HepG2 (cell line): Measurements from ENCODE around the gene STBD1. TPM values are rescaled to one million over a fixed set of nuclear protein-coding genes. Genes with fewer than 3 reads are reported as not detected.

ENCODE experiments used
- ARID5B ChIP-seq: IDR thresholded peaks from 2 replicates; pipeline ENCODE4 v1.4.0; 2020; ENCODE audit warnings: mild to moderate bottlenecking, missing genetic modification reagents
- CAMTA2 ChIP-seq: sonication (generic); formaldehyde crosslinking; IDR thresholded peaks from 2 replicates; pipeline ENCODE4 v1.4.0; 2020; ENCODE audit warnings: mild to moderate bottlenecking, missing genetic modification reagents, borderline replicate concordance
- EED ChIP-seq: sonication (generic); formaldehyde crosslinking; IDR thresholded peaks from 2 replicates; pipeline ENCODE4 v1.5.0; 2020; ENCODE audit warnings: mild to moderate bottlenecking, missing genetic modification reagents
- ETV5 ChIP-seq: IDR thresholded peaks from 2 replicates; pipeline ENCODE4 v1.6.1; 2018; ENCODE audit warnings: missing biosample characterization, missing genetic modification reagents, inconsistent platforms, borderline replicate concordance
- FOSL1 ChIP-seq: sonication (generic); formaldehyde crosslinking; IDR thresholded peaks from 2 replicates; pipeline ENCODE4 v1.9.0; 2021; ENCODE audit warnings: missing genetic modification reagents, borderline replicate concordance
- HNF1A ChIP-seq, 2 experiments: sonication (generic) in 1 of 2; formaldehyde crosslinking in 1 of 2; IDR thresholded peaks; 2 replicates each; pipeline versions ENCODE4 v1.4.0 to v1.6.1; 2016 to 2020; ENCODE audit warnings: borderline replicate concordance in 1 of 2, low read depth in 1 of 2, mild to moderate bottlenecking in 1 of 2, missing genetic modification reagents in 1 of 2
- PHF20 ChIP-seq: sonication (generic); formaldehyde crosslinking; IDR thresholded peaks from 2 replicates; pipeline ENCODE4 v1.5.0; 2020; ENCODE audit warnings: mild to moderate bottlenecking, missing genetic modification reagents
- RARG ChIP-seq: sonication (generic); formaldehyde crosslinking; IDR thresholded peaks from 2 replicates; pipeline ENCODE4 v1.4.0; 2020; ENCODE audit warnings: low read depth, mild to moderate bottlenecking, missing genetic modification reagents
- SNAPC5 ChIP-seq: sonication (generic); formaldehyde crosslinking; IDR thresholded peaks from 2 replicates; pipeline ENCODE4 v1.8.1; 2023; ENCODE audit warnings: mild to moderate bottlenecking, missing genetic modification reagents, borderline replicate concordance
- SYNCRIP ChIP-seq: fragments of 200-400 bp; formaldehyde crosslinking; IDR thresholded peaks from 2 replicates; pipeline ENCODE4 v1.6.1; 2018; ENCODE audit warnings: mild to moderate bottlenecking, low read depth, low read length; ENCODE audit not compliant: insufficient read depth
- TBL1XR1 ChIP-seq: fragments of 150-350 bp; IDR thresholded peaks from 2 replicates; pipeline ENCODE4 v1.6.1; 2014; ENCODE audit warnings: borderline replicate concordance, low read length; ENCODE audit not compliant: partially characterized antibody
- TFDP1 ChIP-seq: IDR thresholded peaks from 2 replicates; pipeline ENCODE4 v1.6.1; 2016; ENCODE audit warnings: missing compliant biosample characterization, missing genetic modification reagents, borderline replicate concordance
- TOPORS ChIP-seq: sonication (generic); formaldehyde crosslinking; IDR thresholded peaks from 2 replicates; pipeline ENCODE4 v1.8.0; 2023; ENCODE audit warnings: mild to moderate bottlenecking, missing genetic modification reagents
- ZNF282 ChIP-seq: fragments of 450-650 bp; IDR thresholded peaks from 2 replicates; pipeline ENCODE4 v1.6.1; 2018; ENCODE audit not compliant: partially characterized antibody
- ZNF333 ChIP-seq: sonication (generic); formaldehyde crosslinking; IDR thresholded peaks from 2 replicates; pipeline ENCODE4 v1.4.0; 2020; ENCODE audit warnings: mild to moderate bottlenecking, missing genetic modification reagents, borderline replicate concordance
- ZNF841 ChIP-seq: sonication (generic); formaldehyde crosslinking; IDR thresholded peaks from 2 replicates; pipeline ENCODE4 v1.8.1; 2023; ENCODE audit warnings: missing genetic modification reagents, borderline replicate concordance
- ZSCAN29 ChIP-seq: sonication (generic); formaldehyde crosslinking; conservative IDR thresholded peaks from 2 replicates; pipeline ENCODE4 v1.4.0; 2020; ENCODE audit warnings: mild to moderate bottlenecking, missing genetic modification reagents
- polyA plus RNA-seq, 8 experiments: library from polyadenylated mRNA; depleted of rRNA in 3 of 8; stranded (reverse) in 7 of 8; unstranded in 1 of 8; fragments of >200 nt; fragmentation: Illumina TruSeq in 4 of 8; extraction: Trizol in 4 of 8; gene quantifications; 2 replicates each; pipeline versions ENCODE4 v1.2.1 to v1.2.3, GENCODE V29; 2011 to 2016; ENCODE audit warnings: low read depth in 4 of 8, missing spikeins in 1 of 8, mixed read lengths in 1 of 8; ENCODE audit not compliant: insufficient read depth in 1 of 8
- total RNA-seq, 5 experiments: library from RNA; depleted of rRNA; stranded (reverse); fragments of >200 nt; fragmentation: Illumina TruSeq; extraction: Trizol; gene quantifications; 2 replicates each; pipeline ENCODE4 v1.2.3, GENCODE V29; 2016; ENCODE audit warnings: low read depth in 1 of 5

The STBD1 gene
- total and polyA plus RNA-seq, 2 of the 13 experiments (the other 11 are each of a cell fraction or from before 2014, with no cell fraction given): 2.8 to 4.3 TPM

DNA sequence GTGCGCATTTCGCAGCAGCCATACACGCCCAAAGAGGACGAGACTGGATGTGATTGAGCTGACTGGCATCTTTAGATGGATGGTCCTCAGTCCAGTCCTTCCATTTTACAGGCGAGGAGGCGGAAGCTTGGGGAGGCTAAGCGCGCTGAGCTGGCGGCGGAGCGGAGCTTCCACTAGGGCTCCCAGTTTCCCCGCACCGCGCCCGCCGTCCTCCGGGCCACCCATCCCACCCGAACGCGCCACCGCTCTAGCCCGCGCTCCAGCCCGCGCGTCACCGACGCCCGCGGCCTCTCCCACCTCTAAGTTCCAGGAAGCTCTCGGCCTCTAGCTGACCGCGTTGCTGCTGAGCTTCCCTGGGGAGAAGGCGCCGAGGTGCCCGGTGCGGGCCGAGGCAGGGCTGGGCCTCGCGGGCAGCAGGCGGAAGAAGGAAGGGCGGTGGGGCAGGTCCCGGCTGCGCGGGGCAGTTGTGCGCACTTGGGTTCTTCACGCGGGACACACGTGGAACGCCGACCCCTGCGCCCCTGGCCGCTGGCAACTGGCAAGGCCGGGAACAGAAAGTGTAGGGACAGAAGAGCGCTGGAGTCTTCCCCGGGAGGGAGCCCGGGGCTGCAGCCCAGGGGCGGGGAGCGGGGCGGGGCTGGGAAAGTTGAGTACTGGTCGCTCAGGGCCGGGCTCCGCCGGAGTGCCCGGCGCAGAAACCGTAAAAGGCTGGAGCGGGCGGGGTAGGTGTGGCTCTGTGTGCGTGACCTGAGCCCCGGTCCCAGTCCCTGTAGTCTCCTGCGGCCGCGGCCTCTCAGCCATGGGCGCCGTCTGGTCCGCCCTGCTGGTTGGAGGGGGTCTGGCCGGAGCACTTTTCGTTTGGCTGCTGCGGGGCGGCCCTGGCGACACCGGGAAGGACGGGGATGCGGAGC is at the start of gene STBD1 (continued):
- TF ChIP-seq TFDP1 (CRISPR knock-in tag) (peak; percentile 50; the same call in 1 of the 2 replicates), ARID5B (CRISPR knock-in tag) (peak; percentile 63; the same call in 1 of the 2 replicates), RARG (no peak; the same call in 1 of the 2 replicates), TBL1XR1 (no peak), SNAPC5 (no peak), PHF20 (CRISPR knock-in tag) (peak; percentile 36; the same call in 1 of the 2 replicates), SYNCRIP (no peak), ZNF282 (no peak), CAMTA2 (CRISPR knock-in tag) (no peak), EED (CRISPR knock-in tag) (peak; percentile 84; the same call in 1 of the 2 replicates), ETV5 (CRISPR knock-in tag) (peak; percentile 47; the same call in 1 of the 2 replicates), FOSL1 (0 out of 2 replicates have a peak, but pooled peaks have one; percentile 52), HNF1A (IDR thresholded peaks at IDR 0.05; ENCODE audit: low read depth) (no peak), HNF1A (CRISPR knock-in tag; IDR thresholded peaks at IDR 0.05; ENCODE audit: borderline replicate concordance) (peak; percentile 60; the same call in 1 of the 2 replicates), ZNF841 (CRISPR knock-in tag) (peak; percentile 64; the same call in 1 of the 2 replicates), ZNF333 (CRISPR knock-in tag) (peak; percentile 64; the same call in 1 of the 2 replicates), TOPORS (CRISPR knock-in tag) (peak; percentile 79), ZSCAN29 (0 out of 2 replicates have a peak, but pooled peaks have one; percentile 27)
